Sigmoid colon (tissue), 4 donors: ENCODE data around the gene PAK4.
A peak's percentile ranks its signal among the peaks of the same experiment; 100 is the strongest.

ENCODE experiments used
- CTCF ChIP-seq, 4 experiments: fragments of 450-650 bp in 3 of 4; fragments of 200-600 bp in 1 of 4; IDR thresholded peaks; one replicate each; pipeline ENCODE4 v1.5.1; 2016 to 2019; ENCODE audit warnings: antibody characterized with exemption in 4 of 4, mild to moderate bottlenecking in 3 of 4, moderate library complexity in 2 of 4
- POLR2AphosphoS5 ChIP-seq, 4 donors: sonication (generic); formaldehyde crosslinking; IDR thresholded peaks; one replicate each; pipeline ENCODE4 v1.6.1; 2017; ENCODE audit warnings: antibody characterized with exemption in 4 of 4

- peak in 1 of 4 donors; percentile 11 for TF ChIP-seq POLR2AphosphoS5 (IDR thresholded peaks at IDR 0.05)
- TF ChIP-seq CTCF (IDR thresholded peaks at IDR 0.05) = no peak
Measured at GRCh38 chr19:39166571-39167391, 41.2 kb downstream of the PAK4 start.
